ENCODE data around the gene XYLT1. TPM values are rescaled to one million over a fixed set of nuclear protein-coding genes. Genes with fewer than 3 reads are reported as not detected.

Gene XYLT1
- total RNA-seq, 2 donors from 2014 or later = 14.4 to 31.3 TPM

DNA sequence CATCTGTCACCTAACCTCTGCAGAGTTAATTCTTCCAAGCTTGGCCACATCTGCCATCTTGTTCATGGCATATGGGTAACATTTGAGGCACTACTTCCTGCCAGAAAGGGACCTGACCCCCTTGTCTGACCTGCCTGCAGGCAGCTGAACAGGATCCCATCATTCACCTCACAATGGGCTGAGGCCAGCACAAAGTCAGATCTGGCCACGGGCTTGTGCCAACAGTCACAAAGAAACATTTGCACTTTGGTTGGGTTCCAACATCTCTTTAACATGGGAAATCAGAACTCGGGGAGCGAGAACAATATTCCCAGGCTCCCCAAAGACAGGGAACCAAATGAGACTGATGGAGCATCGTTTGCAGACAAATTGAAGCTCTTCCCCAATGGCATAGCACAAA is 116.1 kb downstream of the XYLT1 start:
- Histone ChIP-seq H3K27ac (no peak overlapping the region), H3K4me3 (no peak overlapping the region), H3K4me1 (peaks cover 0 to 10% of the 10 kb centered on the region in 2 donors), H3K36me3 (no peaks in the 10 kb centered on the region), H3K27me3 (no peaks in the 10 kb centered on the region), H3K9me3 (no peaks in the 10 kb centered on the region)
- DNase-seq (ENCODE audit: low spot score) = no peak
- TF ChIP-seq, protein P1, sequence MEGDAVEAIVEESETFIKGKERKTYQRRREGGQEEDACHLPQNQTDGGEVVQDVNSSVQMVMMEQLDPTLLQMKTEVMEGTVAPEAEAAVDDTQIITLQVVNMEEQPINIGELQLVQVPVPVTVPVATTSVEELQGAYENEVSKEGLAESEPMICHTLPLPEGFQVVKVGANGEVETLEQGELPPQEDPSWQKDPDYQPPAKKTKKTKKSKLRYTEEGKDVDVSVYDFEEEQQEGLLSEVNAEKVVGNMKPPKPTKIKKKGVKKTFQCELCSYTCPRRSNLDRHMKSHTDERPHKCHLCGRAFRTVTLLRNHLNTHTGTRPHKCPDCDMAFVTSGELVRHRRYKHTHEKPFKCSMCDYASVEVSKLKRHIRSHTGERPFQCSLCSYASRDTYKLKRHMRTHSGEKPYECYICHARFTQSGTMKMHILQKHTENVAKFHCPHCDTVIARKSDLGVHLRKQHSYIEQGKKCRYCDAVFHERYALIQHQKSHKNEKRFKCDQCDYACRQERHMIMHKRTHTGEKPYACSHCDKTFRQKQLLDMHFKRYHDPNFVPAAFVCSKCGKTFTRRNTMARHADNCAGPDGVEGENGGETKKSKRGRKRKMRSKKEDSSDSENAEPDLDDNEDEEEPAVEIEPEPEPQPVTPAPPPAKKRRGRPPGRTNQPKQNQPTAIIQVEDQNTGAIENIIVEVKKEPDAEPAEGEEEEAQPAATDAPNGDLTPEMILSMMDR (IDR thresholded peaks at IDR 0.05) = no peak

DNA sequence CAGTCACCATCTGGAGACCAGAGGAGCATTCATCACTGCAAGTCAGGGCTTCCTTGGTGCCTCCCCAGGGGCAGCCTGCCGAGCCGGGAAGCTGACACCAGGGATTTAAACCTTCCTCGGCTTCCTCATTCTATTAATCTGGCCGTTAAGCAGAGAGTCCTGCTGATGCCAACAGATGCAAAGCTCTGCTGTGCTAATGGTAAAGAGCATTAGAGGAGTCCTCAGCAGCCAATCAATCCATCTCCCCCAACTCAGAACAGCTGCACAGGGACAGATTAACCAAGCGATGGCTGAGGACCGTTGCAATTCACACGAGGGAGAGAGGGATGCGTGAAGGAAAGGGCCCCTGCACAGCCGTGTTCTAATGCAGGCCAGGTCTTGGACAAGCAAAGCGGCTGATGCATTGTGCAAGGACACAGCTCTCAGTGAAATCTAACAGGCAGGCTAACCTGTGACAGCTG is 116.6 kb downstream of the XYLT1 start:
- TF ChIP-seq, protein P1 (IDR thresholded peaks at IDR 0.05) = no peak
- DNase-seq (ENCODE audit: low spot score) = no peak
- peaks cover 0 to 5% of the 10 kb centered on the region in 2 donors for H3K4me1 ChIP-seq

DNA sequence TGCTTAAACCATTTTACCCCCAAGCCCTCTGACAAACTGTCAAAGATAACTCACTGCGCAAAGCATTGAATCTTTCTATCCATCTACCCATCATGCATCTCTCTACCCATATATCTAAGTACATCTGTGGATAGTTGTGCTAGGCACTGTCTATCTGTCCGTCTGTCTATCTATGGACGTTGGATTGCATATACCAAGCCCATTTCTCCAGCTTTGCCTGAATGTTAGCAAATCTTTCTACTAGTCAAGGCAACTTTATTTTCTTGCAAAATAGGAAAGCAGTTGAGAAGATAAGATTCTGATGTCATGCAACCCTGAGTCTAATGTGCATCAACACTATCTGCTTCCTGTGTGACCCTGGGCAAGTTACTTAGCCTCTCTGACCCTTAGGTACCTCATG is 117.2 kb downstream of the XYLT1 start:
- DNase-seq (ENCODE audit: low spot score) = no peak

More for the DNA sequence above, 116.6 kb downstream of the XYLT1 start:
- H3K27me3 ChIP-seq = no peaks in the 10 kb centered on the region
- H3K27ac ChIP-seq = no peak overlapping the region
- H3K36me3 ChIP-seq = no peaks in the 10 kb centered on the region
- no peak overlapping the region for H3K4me3 ChIP-seq
- no peaks in the 10 kb centered on the region for H3K9me3 ChIP-seq

DNA sequence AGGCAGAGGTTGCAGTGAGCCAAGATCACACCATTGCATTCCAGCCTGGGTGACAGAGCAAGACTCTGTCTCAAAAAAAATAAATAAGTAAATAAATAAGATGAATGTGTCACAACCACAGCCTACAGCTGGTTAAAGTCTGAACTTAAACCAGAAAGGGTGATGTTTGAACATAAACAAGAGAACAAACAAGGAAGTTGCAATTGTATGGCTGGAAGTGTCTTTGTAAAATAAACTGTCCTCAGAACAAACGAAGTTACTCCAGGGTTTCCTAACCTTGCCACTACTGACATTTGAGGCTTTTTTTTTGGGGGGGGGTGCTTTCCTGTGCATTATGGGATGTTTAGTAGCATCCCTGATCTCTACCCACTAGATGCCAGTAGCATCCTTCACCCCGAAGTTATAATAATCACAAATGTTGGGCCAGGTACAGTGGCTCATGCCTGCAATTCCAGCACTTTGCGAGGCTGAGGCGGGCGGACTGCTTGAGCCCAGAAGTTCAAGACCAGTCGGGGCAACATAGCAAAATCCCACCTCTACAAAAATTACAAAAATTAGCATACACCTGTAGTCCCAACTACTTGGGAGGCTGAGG is 119.2 kb downstream of the XYLT1 start:
- H3K4me3 ChIP-seq = no peak overlapping the region
- TF ChIP-seq, protein P1 (IDR thresholded peaks at IDR 0.05) = no peak
- no peak overlapping the region for H3K27ac ChIP-seq
- H3K9me3 ChIP-seq = no peaks in the 10 kb centered on the region
- H3K27me3 ChIP-seq = no peaks in the 10 kb centered on the region
- H3K4me1 ChIP-seq = peaks cover 0 to 20% of the 10 kb centered on the region in 2 donors
- H3K36me3 ChIP-seq = no peaks in the 10 kb centered on the region
- DNase-seq (ENCODE audit: low spot score) = no peak

More for the DNA sequence above, 117.2 kb downstream of the XYLT1 start:
- no peaks in the 10 kb centered on the region for H3K27me3 ChIP-seq
- no peaks in the 10 kb centered on the region for H3K9me3 ChIP-seq
- no peak overlapping the region for H3K4me3 ChIP-seq
- H3K4me1 ChIP-seq = no peaks in the 10 kb centered on the region
- TF ChIP-seq, protein P1 (IDR thresholded peaks at IDR 0.05) = no peak
- no peak overlapping the region for H3K27ac ChIP-seq
- no peaks in the 10 kb centered on the region for H3K36me3 ChIP-seq

DNA sequence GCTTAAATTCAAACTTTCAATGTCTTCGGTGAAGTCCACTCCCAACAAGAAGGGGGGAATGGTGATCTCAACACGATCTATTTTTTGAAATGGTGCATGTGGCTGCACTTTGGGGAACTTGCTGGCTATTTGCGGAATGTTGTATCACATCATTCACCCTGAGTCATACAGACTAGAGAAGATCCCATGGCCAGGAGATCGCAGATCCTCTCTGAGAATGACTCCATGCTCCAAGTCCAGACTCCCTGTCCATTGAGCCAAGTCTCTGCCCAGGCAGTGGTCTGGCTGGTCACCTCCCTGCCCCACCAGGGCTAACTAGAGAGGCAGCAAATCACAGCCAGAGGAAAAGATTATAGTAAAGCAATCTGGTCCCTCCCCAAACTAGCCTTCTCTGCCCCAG is 120.6 kb downstream of the XYLT1 start:
- no peaks in the 10 kb centered on the region for H3K27me3 ChIP-seq
- H3K9me3 ChIP-seq = no peaks in the 10 kb centered on the region
- peaks cover 0 to 33% of the 10 kb centered on the region in 2 donors for H3K4me1 ChIP-seq
- no peak for DNase-seq (ENCODE audit: low spot score)
- H3K36me3 ChIP-seq = no peaks in the 10 kb centered on the region
- H3K27ac ChIP-seq = no peak overlapping the region
- H3K4me3 ChIP-seq = no peak overlapping the region
- TF ChIP-seq, protein P1 (IDR thresholded peaks at IDR 0.05) = no peak

DNA sequence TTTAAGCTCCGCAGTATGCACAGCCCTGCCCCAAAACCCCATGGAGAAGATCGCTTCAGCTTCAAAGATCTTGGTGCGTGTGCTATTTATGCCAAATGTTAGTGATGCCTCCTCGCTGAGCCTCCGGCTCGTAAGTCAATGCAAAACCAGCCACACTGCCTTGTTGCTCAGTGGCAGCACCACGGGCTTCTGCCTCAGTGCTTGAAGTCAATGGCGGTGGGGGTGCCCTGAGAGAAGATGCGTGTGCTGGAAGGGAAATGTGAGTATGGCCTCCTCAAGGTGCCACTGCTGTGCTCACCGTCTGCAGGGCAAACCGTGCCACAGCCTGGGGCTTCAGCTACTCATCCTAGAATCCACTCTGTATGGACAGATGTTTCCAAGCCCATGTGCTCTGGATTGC is 121.9 kb downstream of the XYLT1 start:
- H3K4me1 ChIP-seq = peaks cover 0 to 40% of the 10 kb centered on the region in 2 donors
- H3K27me3 ChIP-seq = no peaks in the 10 kb centered on the region
- no peak for DNase-seq (ENCODE audit: low spot score)
- H3K27ac ChIP-seq = peak overlapping the region; percentile 86 to 90
- no peak overlapping the region for H3K4me3 ChIP-seq
- no peaks in the 10 kb centered on the region for H3K36me3 ChIP-seq
- H3K9me3 ChIP-seq = no peaks in the 10 kb centered on the region
- TF ChIP-seq, protein P1 (IDR thresholded peaks at IDR 0.05) = no peak
